H1 (cell line): ENCODE results near the gene TTYH2. TPM values are rescaled to one million over a fixed set of nuclear protein-coding genes. Genes with fewer than 3 reads are reported as not detected.

Experiments
- CHD7 ChIP-seq: fragments of 300-600 bp; sonication (generic); IDR thresholded peaks from 2 replicates; pipeline ENCODE4 v1.7.1; 2012; ENCODE audit warnings: low read length, moderate library complexity, mild to moderate bottlenecking, inconsistent platforms; ENCODE audit not compliant: insufficient replicate concordance
- MAX ChIP-seq: IDR thresholded peaks from 2 replicates; pipeline ENCODE4 v1.6.1; 2012; ENCODE audit warnings: inconsistent platforms
- RBBP5 ChIP-seq: IDR thresholded peaks from 2 replicates; pipeline ENCODE4 v1.7.1; 2012; ENCODE audit warnings: low read depth, mild to moderate bottlenecking, inconsistent platforms, low read length, moderate library complexity, borderline replicate concordance
- RNF2 ChIP-seq: fragments of 200-900, 300-1000 bp; sonication (generic); IDR thresholded peaks from 2 replicates; pipeline ENCODE4 v1.7.1; 2016; ENCODE audit warnings: borderline replicate concordance, low read depth, mild to moderate bottlenecking, antibody characterized with exemption, low read length; ENCODE audit not compliant: poor library complexity, severe bottlenecking; ENCODE audit errors: missing control alignments
- SP4 ChIP-seq: IDR thresholded peaks from 2 replicates; pipeline ENCODE4 v1.6.1; 2012; ENCODE audit warnings: low read length, inconsistent platforms
- SUZ12 ChIP-seq: fragments of 200-600 bp; sonication (generic); IDR thresholded peaks from 2 replicates; pipeline ENCODE4 v1.6.1; 2012; ENCODE audit warnings: mild to moderate bottlenecking, inconsistent platforms, low read length, moderate library complexity, mixed read lengths
- polyA plus RNA-seq, 7 experiments: library from polyadenylated mRNA; depleted of rRNA in 3 of 7; stranded (reverse) in 5 of 7; unstranded in 2 of 7; fragments of >200 nt in 5 of 7; fragments of 200-250 nt in 2 of 7; gene quantifications; 1 replicate in 5 of 7; 2 replicates in 1 of 7; 4 replicates in 1 of 7; pipeline versions ENCODE4 v1.2.1 to v1.2.3, GENCODE V29; 2011 to 2013; ENCODE audit warnings: missing spikeins in 2 of 7, mixed read lengths in 2 of 7
- total RNA-seq: library from RNA; stranded (reverse); fragmentation: NEBNext Ultra II Directional; extraction: Animal tissue kit (Norgen Biotek cat#: 25700); gene quantifications from 2 replicates; pipeline ENCODE4 v1.2.1, GENCODE V29; 2021

Gene TTYH2
- total and polyA plus RNA-seq, 2 of the 8 experiments (the other 6 are each of a cell fraction or from before 2014, with no cell fraction given) = 3.2 to 9.2 TPM

GRCh38 chr17:74243013-74243755, 29.8 kb downstream of the TTYH2 start (continued):
- TF ChIP-seq CHD7 = no peak
- no peak for TF ChIP-seq SP4
- TF ChIP-seq RNF2 = no peak
- TF ChIP-seq MAX = no peak
- no peak for TF ChIP-seq SUZ12
- TF ChIP-seq RBBP5 = no peak
